HG03280 (cell line): ENCODE measurements around the gene STXBP5.
A peak's percentile ranks its signal among the peaks of the same experiment; 100 is the strongest.
"Not testable (repeated sequence)": the region's sequence is repeated elsewhere in the genome, so short reads cannot be mapped to it uniquely, and the experiment has no call there.

Experiments
- ATAC-seq: cut with Tn5 transposase; IDR thresholded peaks from one replicate; pipeline ENCODE4 v1.9.1; 2021; ENCODE audit warnings: mild to moderate bottlenecking, moderate library complexity; ENCODE audit not compliant: unreplicated experiment

Gene STXBP5

GRCh38 chr6:147361311-147361981 lies 157.2 kb downstream of the STXBP5 start:
- no peak for ATAC-seq

DNA sequence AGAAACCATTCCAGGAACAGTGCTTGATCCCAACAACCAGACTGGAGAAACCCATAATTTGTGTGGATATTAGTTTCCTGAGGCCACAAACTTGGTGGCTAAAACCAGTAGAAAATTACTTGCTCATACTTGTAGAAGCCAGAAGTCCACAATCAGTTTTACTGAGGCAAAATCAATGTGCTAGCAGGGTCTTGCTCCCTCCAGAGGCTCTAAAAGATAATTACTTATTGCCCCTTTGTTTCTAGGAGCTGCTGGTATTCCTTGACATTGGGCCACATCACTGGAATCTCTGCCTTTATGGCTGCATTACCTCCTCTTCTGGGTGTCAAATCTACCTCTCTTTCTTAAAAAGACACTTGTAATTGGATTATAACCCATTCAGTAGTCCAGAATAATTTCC lies 162.1 kb downstream of the STXBP5 start:
- no peak for ATAC-seq

DNA sequence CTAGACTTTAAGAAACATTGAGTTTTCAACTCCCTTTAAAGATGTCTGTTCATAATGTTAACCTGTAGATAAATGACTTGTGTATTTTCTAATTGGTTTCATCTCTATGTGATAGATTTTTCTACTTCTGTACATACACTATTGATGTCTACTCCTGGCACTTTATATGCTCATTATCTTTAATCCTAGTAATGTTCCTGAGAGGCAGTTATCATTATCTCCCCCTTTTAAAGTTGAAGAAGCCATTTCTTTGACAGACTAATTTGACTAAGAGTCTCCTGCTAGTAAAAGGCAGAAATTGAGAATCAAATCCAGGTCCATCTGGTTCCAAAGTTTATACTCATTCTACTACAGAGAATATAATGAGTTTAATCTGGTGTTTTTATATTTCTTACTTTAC lies 167.1 kb downstream of the STXBP5 start:
- no peak for ATAC-seq

GRCh38 chr6:147372806-147373205 lies 168.6 kb downstream of the STXBP5 start:
- ATAC-seq: no peak

- ATAC-seq: no peak
These were observed 174.6 kb downstream of the STXBP5 start for GRCh38 chr6:147378819-147379218.

DNA sequence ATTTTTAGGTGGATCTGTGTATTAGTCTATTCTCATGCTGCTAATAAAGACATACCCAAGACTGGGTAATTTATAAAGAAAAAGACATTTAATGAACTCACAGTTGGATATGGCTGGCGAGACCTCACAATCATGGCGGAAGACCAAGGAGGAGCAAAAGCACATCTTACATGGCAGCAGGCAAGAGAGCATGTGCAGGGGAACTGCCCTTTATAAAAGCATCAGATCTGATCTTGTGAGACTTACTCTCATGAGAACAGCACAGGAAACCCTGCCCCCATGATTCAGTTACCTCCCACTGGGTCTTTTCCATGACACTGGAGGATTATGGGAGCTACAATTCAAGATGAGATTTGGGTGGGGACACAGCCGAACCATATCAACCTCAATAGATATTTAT lies 176.6 kb downstream of the STXBP5 start:
- not testable (repeated sequence) for ATAC-seq

GRCh38 chr6:147381712-147382111 lies 177.5 kb downstream of the STXBP5 start:
- no peak for ATAC-seq

DNA sequence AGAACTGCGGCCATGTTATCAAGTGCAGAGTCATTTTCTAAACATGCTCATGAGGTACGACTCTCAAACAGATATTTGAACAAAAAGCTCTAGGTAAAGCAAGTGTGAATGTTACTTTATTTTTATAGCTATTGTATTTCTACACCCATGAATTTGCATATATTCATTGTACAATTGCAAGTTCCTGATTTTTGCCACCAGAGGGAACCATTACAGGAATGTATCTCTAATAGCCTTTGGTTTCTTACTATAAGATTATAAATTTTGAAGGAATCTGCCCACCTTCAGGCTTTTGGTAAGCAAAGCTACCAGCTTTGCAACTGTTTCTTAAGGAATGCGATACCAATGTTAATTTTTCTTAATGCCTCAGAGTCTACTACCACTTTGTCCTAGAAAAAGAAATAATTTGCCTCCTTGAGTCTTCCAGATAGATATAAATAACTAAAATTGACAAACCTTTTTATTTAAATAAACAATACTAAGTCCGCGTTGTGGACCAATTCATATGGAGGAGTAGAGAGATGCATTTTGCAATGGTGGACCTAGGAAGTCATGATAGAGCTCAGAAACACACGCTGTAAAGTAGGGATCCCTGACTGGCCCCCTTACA lies 178.8 kb downstream of the STXBP5 start:
- no peak for ATAC-seq

GRCh38 chr6:147384029-147384428 lies 179.8 kb downstream of the STXBP5 start:
- ATAC-seq: no peak

- ATAC-seq: peak; percentile 52
These were observed 180.8 kb downstream of the STXBP5 start for GRCh38 chr6:147384737-147385710.

- no peak for ATAC-seq
These were observed 185.2 kb downstream of the STXBP5 start for GRCh38 chr6:147389463-147389862.

- no peak for ATAC-seq
These were observed 186.8 kb downstream of the STXBP5 start for GRCh38 chr6:147390909-147391536.

GRCh38 chr6:147392917-147393625 lies 188.9 kb downstream of the STXBP5 start:
- ATAC-seq: no peak

GRCh38 chr6:147395158-147395557 lies 190.9 kb downstream of the STXBP5 start:
- no peak for ATAC-seq

- no peak for ATAC-seq
These were observed 193.1 kb downstream of the STXBP5 start for GRCh38 chr6:147397306-147397705.

- ATAC-seq: no peak
These were observed 196.8 kb downstream of the STXBP5 start for GRCh38 chr6:147400968-147401367.

- no peak for ATAC-seq
These were observed 197.6 kb downstream of the STXBP5 start for GRCh38 chr6:147401779-147402178.

GRCh38 chr6:147406783-147407182 lies 202.6 kb downstream of the STXBP5 start:
- ATAC-seq: no peak

- no peak for ATAC-seq
These were observed 203.4 kb downstream of the STXBP5 start for GRCh38 chr6:147407571-147407970.

DNA sequence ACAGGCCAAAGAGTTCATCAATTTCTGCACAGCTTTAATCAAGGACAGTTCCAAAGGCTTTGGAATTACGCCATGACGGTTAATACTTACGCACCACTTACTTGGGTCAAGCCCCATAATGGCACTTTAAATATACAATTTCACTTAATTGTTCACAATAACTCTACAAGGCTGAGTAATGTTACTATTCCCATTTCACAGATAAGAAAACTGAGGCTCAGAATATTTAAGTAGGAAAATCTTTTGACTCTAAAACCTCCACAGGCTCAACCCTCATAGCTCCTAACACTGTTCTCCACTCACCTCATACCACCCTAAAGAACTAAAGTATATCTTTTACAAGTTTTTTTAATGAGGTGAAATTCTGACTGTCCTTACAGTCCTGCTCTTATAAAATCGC lies 212.4 kb downstream of the STXBP5 start:
- ATAC-seq: no peak

DNA sequence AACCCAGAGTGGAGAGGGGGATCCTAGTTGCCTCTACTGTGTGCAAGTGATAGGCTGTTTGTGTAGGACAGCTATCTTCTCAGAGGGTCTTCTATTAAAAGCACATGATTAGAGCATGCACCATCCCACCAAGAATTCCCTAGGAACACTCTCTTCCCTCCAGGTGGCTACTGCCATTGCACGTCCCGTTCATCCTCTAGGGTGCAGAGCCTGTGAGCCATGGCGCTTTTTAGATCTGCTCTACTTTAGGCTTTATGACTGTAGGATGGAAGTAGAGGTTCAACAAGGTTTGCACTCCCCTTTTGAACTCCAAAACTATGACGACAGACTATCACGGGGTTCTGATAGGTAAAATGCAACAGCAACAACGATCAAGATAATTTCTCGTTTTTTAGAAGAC lies 213.7 kb downstream of the STXBP5 start:
- no peak for ATAC-seq
